HCT116 (cell line): ENCODE measurements around the gene TMC6. TPM values are rescaled to one million over a fixed set of nuclear protein-coding genes. Genes with fewer than 3 reads are reported as not detected.

ENCODE experiments used
- ATAC-seq: fragments of 200-7000 bp; cut with Tn5 transposase; 2 replicates; pipeline ENCODE4 v1.9.1; 2020; ENCODE audit warnings: mild to moderate bottlenecking, moderate library complexity
- BruUV-seq: library from RNA; stranded (reverse); fragments of 400-500 nt; replicated peaks from 2 replicates; lab custom pipeline; 2021; lab: Mats Ljungman, UMichigan
- CTCF ChIA-PET: fragments of 300-600 bp; sonication (Branson Sonifier 250); formaldehyde crosslinking; loops from one replicate; lab custom pipeline; 2021; ENCODE audit warnings: antibody characterized with exemption; lab: Charles Lee
- POLR2A ChIA-PET: fragments of 300-600, 350-600 bp; sonication (Branson Sonifier 250); formaldehyde crosslinking; loops from one replicate; lab custom pipeline; 2021; ENCODE audit warnings: antibody characterized with exemption; lab: Charles Lee
- RAD21 ChIA-PET, 2 experiments: fragments of 300-600 bp; sonication (Branson Sonifier 250); formaldehyde crosslinking; loops; one replicate each; lab custom pipeline; 2023; ENCODE audit warnings: low total read pairs in 2 of 2; ENCODE audit not compliant: uncharacterized antibody in 2 of 2, unreplicated experiment in 2 of 2, low non-redundant PET in 1 of 2; lab: Charles Lee
- DNase-seq: peaks from one replicate; pipeline ENCODE4 v3.0.0-alpha.2; 2010; ENCODE audit warnings: low read depth, low spot score
- H2AFZ ChIP-seq: fragments of 200-600 bp; shearing (Covaris generic), sonication (generic); 2 replicates; pipeline ENCODE4 v1.6.1; 2017; ENCODE audit warnings: low read depth, mixed run types, mixed read lengths, antibody characterized with exemption, low read length; ENCODE audit not compliant: poor library complexity, severe bottlenecking
- H3K27ac ChIP-seq: 2 replicates; pipeline ENCODE4 v1.5.1; 2012; ENCODE audit warnings: low read depth, low read length
- H3K27me3 ChIP-seq: fragments of 200-600 bp; sonication (generic); 2 replicates; pipeline ENCODE4 v1.6.1; 2016; ENCODE audit warnings: mixed run types, low read length, mixed read lengths; ENCODE audit not compliant: insufficient read depth
- H3K36me3 ChIP-seq, 2 experiments: fragments of 200-500 bp in 1 of 2; fragments of 200-600 bp in 1 of 2; sonication (Bioruptor generic) in 1 of 2; sonication (generic) in 1 of 2; 2 replicates each; pipeline versions ENCODE4 v1.5.1 to v1.6.1; 2014 to 2016; ENCODE audit warnings: low read length in 2 of 2, inconsistent platforms in 1 of 2, mixed read lengths in 1 of 2, mixed run types in 1 of 2; ENCODE audit not compliant: insufficient read depth in 2 of 2, control insufficient read depth in 1 of 2
- H3K4me1 ChIP-seq, 2 experiments: fragments of 200-600 bp in 1 of 2; sonication (generic) in 1 of 2; 2 replicates each; pipeline versions ENCODE4 v1.5.1 to v1.6.1; 2012 to 2017; ENCODE audit warnings: low read length in 2 of 2, inconsistent platforms in 1 of 2, mild to moderate bottlenecking in 1 of 2, mixed read lengths in 1 of 2, mixed run types in 1 of 2, moderate library complexity in 1 of 2; ENCODE audit not compliant: insufficient read depth in 2 of 2, control insufficient read depth in 1 of 2
- H3K4me2 ChIP-seq: fragments of 200-600 bp; sonication (generic); 2 replicates; pipeline ENCODE4 v1.6.1; 2017; ENCODE audit warnings: mixed run types, low read length, mixed read lengths
- H3K4me3 ChIP-seq, 2 experiments: fragments of 200-600 bp in 1 of 2; sonication (generic) in 1 of 2; replicated peaks in 1 of 2; 2 replicates each; pipeline ENCODE4 v1.5.1; 2011 to 2016; ENCODE audit warnings: low read length in 2 of 2, control low read depth in 1 of 2, low read depth in 1 of 2, mild to moderate bottlenecking in 1 of 2, mixed read lengths in 1 of 2, mixed run types in 1 of 2
- H3K79me2 ChIP-seq: fragments of 200-600 bp; sonication (generic); 2 replicates; pipeline ENCODE4 v1.6.1; 2017; ENCODE audit warnings: mild to moderate bottlenecking, mixed run types, low read length, moderate library complexity, mixed read lengths; ENCODE audit not compliant: insufficient read depth
- H3K9ac ChIP-seq: fragments of 200-600 bp; sonication (generic); 2 replicates; pipeline ENCODE4 v1.6.1; 2016; ENCODE audit warnings: low read length, mixed read lengths
- H3K9me2 ChIP-seq: fragments of 200-600 bp; sonication (generic), shearing (Covaris generic); 2 replicates; pipeline ENCODE4 v1.6.1; 2017; ENCODE audit warnings: mixed run types, mild to moderate bottlenecking, moderate library complexity; ENCODE audit not compliant: insufficient read depth
- H3K9me3 ChIP-seq, 2 experiments: fragments of 200-500 bp in 1 of 2; fragments of 200-600 bp in 1 of 2; sonication (Bioruptor generic) in 1 of 2; sonication (generic) in 1 of 2; 2 replicates each; pipeline ENCODE4 v1.6.1; 2014 to 2017; ENCODE audit warnings: low read length in 2 of 2, mixed read lengths in 2 of 2, inconsistent platforms in 1 of 2, low read depth in 1 of 2, mild to moderate bottlenecking in 1 of 2, mixed run types in 1 of 2, moderate library complexity in 1 of 2; ENCODE audit not compliant: control insufficient read depth in 1 of 2, insufficient read depth in 1 of 2
- H4K20me1 ChIP-seq: fragments of 200-600 bp; sonication (generic), shearing (Covaris generic); 2 replicates; pipeline ENCODE4 v1.6.1; 2017; ENCODE audit warnings: mixed run types, mild to moderate bottlenecking, moderate library complexity; ENCODE audit not compliant: insufficient read depth
- POLR2A ChIP-seq: IDR thresholded peaks from 2 replicates; pipeline ENCODE4 v1.7.0; 2011; ENCODE audit warnings: borderline replicate concordance; ENCODE audit not compliant: insufficient read depth, insufficient read length; ENCODE audit errors: extremely low read depth
- SP1 ChIP-seq: IDR thresholded peaks from 2 replicates; pipeline ENCODE4 v1.6.1; 2012; ENCODE audit warnings: low read depth
- TCF7L2 ChIP-seq: IDR thresholded peaks from 2 replicates; pipeline ENCODE4 v1.7.0; 2011; ENCODE audit warnings: borderline replicate concordance, inconsistent platforms; ENCODE audit not compliant: insufficient read depth, insufficient read length; ENCODE audit errors: extremely low read depth
- ZFX ChIP-seq: fragments of 450-650 bp; IDR thresholded peaks from 2 replicates; pipeline ENCODE4 v1.6.1; 2017
- intact Hi-C: fragments of 100-400 bp; cut with micrococcal nuclease; formaldehyde crosslinking; loops from 2 replicates; pipeline ENCODE4 v1.10.0; 2022
- total RNA-seq: library from RNA; stranded (reverse); gene quantifications from one replicate; pipeline ENCODE4 v1.2.1, GENCODE V29; 2021; ENCODE audit not compliant: unreplicated experiment
- TF ChIP-seq, protein P1 (sequence below): IDR thresholded peaks from 2 replicates; pipeline ENCODE4 v1.6.1; 2012

The TMC6 gene
- total RNA-seq, 1 experiment from 2014 or later = 142 TPM

DNA sequence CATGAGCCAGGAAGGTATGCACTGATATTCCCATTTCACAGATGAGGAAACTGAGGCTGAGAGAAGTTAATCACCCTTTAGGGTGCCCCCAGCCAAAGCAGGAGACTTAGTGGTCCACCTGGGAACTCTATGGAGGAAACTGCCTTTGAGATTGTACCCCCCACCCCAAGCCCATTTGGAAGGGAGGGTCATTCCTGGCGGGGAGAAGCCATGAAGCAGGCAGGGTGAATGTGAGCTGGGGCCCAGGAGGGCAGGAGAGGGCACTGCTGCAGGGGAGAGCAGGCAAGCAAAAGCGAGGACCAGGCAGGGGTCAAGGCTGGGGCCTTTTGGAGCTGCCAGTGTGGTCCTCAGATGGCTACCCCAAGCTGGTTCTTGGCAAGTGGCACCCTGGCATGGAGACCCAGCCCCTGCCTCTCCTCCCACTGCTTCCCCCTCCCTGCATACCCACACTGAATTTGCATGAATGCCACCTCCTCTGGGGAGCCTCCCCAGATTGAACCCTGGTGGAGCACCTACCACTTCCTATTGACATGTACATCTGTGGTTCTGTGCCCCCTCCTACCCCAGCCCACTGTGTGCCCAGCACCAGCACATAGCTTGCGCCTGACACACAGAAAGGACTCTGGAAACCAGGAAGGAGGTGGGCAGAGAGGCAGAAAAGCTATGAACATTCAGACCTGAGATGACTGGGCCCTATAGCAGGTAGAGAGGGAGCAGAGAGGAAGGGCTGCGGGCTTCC lies 965 bp upstream of the TMC6 start (continued):
- TF ChIP-seq, protein P1, sequence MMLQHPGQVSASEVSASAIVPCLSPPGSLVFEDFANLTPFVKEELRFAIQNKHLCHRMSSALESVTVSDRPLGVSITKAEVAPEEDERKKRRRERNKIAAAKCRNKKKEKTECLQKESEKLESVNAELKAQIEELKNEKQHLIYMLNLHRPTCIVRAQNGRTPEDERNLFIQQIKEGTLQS = no peak
- TF ChIP-seq POLR2A = no peak
- TF ChIP-seq SP1 = no peak

DNA sequence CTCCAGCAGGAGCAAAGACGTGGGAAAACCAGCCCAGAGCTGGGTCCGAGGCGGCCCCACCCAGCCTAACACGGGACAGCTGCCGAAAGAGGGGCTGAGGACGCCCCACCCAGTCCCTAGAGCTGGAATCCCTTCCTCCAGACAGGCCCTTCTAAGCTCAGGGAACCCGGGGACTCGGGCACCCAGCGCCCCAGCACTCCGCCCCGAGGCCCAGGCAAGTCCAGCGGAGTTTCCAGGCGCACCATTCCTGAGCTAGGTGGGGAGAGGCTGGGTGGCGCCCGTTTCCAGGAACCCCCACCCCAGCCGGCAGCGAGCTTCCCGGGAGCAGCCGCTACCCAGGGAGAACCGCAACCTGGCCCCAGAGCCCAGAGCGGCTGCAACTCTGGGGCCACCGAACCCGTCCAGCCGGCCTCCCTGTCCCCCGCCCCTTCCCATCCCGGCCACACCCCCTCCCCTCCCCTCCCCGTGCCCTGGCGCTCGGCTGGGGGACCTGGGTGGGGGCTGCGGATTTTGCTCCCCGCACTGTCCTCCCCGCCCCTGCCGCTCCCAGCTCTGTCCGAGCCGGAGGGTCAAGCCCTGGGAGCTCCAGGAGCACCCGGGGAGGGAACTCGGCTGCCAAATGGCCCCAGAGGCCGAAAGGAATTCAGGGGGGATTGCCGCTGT lies 536 bp downstream of the TMC6 start:
- DNase-seq (no peak), ATAC-seq (peak; percentile 44)
- ChIA-PET POLR2A (interaction anchor here (1.0 to 4.2 kb wide), 7 partner anchors 9 to 59 kb away, joined by 3 to 35 read pairs (median 9); partner anchors contain the start of genes AFMID and TK1), CTCF (interaction anchor here (1.0 to 2.1 kb wide), 5 partner anchors 9 to 43 kb away, joined by 4 to 9 read pairs (median 6); no protein-coding TSS in a partner anchor), RAD21 (interaction anchor here in 1 of 2 experiments (0.8 to 1.4 kb wide), 4 partner anchors 14 to 123 kb away, joined by 3 to 6 read pairs (median 4); partner anchors contain the start of gene AFMID)
- Histone ChIP-seq H3K79me2 (peaks cover 17% of the 10 kb centered on the region; the same call in 1 of the 2 replicates), H3K9me2 (no peaks in the 10 kb centered on the region), H3K9ac (peak overlapping the region; percentile 77), H3K27me3 (no peaks in the 10 kb centered on the region), H4K20me1 (no peaks in the 10 kb centered on the region), H2AFZ (no peak overlapping the region), H3K36me3 (peaks cover 2 to 12% of the 10 kb centered on the region in 2 experiments; a peak in 3 of 4 replicates), H3K4me1 (peaks cover 38 to 58% of the 10 kb centered on the region in 2 experiments), H3K27ac (peak overlapping the region; percentile 95), H3K9me3 (no peaks in the 10 kb centered on the region), H3K4me3 (peak overlapping the region; percentile 89 to 92), H3K4me2 (peak overlapping the region; percentile 96)
- intact Hi-C loops = loop anchor here (5.0 kb wide), 1 partner anchor 124 kb away; no protein-coding TSS in a partner anchor
- BruUV-seq = TSS peak; percentile 40
- TF ChIP-seq TCF7L2 (no peak), ZFX (peak; percentile 33; the same call in 1 of the 2 replicates)
